ENCODE data around the gene GIPC1.
A peak's percentile ranks its signal among the peaks of the same experiment; 100 is the strongest.

GIPC1 gene

GRCh38 chr19:14478113-14478545 lies 17.8 kb downstream of the GIPC1 start:
- no peak for TF ChIP-seq JUND (IDR thresholded peaks at IDR 0.05; ENCODE audit: low read depth)
- in situ Hi-C loops (cut with HindIII; ENCODE audit: low pct_unique_long_range_greater_than_20kb, low sequenced_read_pairs) = no loop called here
- DNase-seq (ENCODE audit: low read depth in 1 of 2, low spot score in 1 of 2) = no peak

GRCh38 chr19:14477418-14478112 lies 18.4 kb downstream of the GIPC1 start:
- in situ Hi-C loops (cut with HindIII; ENCODE audit: low pct_unique_long_range_greater_than_20kb, low sequenced_read_pairs) = no loop called here
- no peak for DNase-seq (ENCODE audit: low read depth in 1 of 2, low spot score in 1 of 2)
- TF ChIP-seq JUND (IDR thresholded peaks at IDR 0.05; ENCODE audit: low read depth) = no peak

- DNase-seq (ENCODE audit: low read depth in 1 of 2, low spot score in 1 of 2) = peak; percentile 16 to 17
- in situ Hi-C loops (cut with HindIII; ENCODE audit: low pct_unique_long_range_greater_than_20kb, low sequenced_read_pairs) = no loop called here
- no peak for TF ChIP-seq JUND (IDR thresholded peaks at IDR 0.05; ENCODE audit: low read depth)
Measured at GRCh38 chr19:14476673-14477401, 19.1 kb downstream of the GIPC1 start.

- no peak for DNase-seq (ENCODE audit: low read depth in 1 of 2, low spot score in 1 of 2)
- TF ChIP-seq JUND (IDR thresholded peaks at IDR 0.05; ENCODE audit: low read depth) = no peak
- in situ Hi-C loops (cut with HindIII; ENCODE audit: low pct_unique_long_range_greater_than_20kb, low sequenced_read_pairs) = no loop called here
Measured at GRCh38 chr19:14476327-14476672, 19.6 kb downstream of the GIPC1 start.

- in situ Hi-C loops (cut with HindIII; ENCODE audit: low pct_unique_long_range_greater_than_20kb, low sequenced_read_pairs) = no loop called here
- DNase-seq (ENCODE audit: low read depth in 1 of 2, low spot score in 1 of 2) = peak in 1 of 2 experiments; percentile 29
- TF ChIP-seq JUND (IDR thresholded peaks at IDR 0.05; ENCODE audit: low read depth) = no peak
Measured at GRCh38 chr19:14475251-14476073, 20.5 kb downstream of the GIPC1 start, which contains the start of gene PTGER1. Gene PTGER1, minus strand, starts transcription at chr19:14475354. Its CDS starts 1,034 bp downstream, at chr19:14474320.

GRCh38 chr19:14474827-14475226 lies 21.1 kb downstream of the GIPC1 start:
- DNase-seq (ENCODE audit: low read depth in 1 of 2, low spot score in 1 of 2) = peak in 1 of 2 experiments; percentile 22
- TF ChIP-seq JUND (IDR thresholded peaks at IDR 0.05; ENCODE audit: low read depth) = no peak
- in situ Hi-C loops (cut with HindIII; ENCODE audit: low pct_unique_long_range_greater_than_20kb, low sequenced_read_pairs) = no loop called here

DNA sequence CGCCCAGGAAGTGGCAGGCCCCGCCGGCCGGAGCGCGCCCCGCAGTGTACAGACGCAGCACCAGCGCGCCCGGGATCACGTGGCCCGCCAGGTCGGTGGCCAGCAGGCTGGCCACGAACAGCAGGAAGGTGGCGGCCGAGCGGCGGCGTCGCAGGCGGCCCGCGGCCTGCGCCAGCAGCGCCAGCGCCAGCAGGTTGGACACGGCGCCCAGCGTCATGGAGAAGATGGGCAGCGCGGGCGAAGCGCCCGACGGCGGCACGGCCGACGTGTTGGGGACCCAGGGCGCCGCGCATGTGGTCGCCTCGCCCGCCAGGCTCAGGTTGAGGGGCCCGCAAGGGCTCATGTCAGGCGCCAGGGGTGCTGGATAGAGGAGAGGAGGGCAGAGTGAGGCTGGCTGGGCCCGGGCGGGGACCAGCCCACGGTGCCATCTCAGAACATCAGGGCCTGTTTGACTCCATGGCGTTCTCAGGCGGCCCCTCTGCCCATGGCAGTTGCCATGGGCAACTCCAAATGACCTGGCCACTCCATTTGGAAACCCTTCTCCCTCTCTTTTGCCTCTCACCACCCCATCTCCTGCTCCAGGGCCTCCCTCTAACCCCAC lies 21.8 kb downstream of the GIPC1 start:
- DNase-seq (ENCODE audit: low read depth in 1 of 2, low spot score in 1 of 2) = peak in 1 of 2 experiments; percentile 21
- in situ Hi-C loops (cut with HindIII; ENCODE audit: low pct_unique_long_range_greater_than_20kb, low sequenced_read_pairs) = no loop called here
- TF ChIP-seq JUND (IDR thresholded peaks at IDR 0.05; ENCODE audit: low read depth) = no peak

- TF ChIP-seq JUND (IDR thresholded peaks at IDR 0.05; ENCODE audit: low read depth) = no peak
- in situ Hi-C loops (cut with HindIII; ENCODE audit: low pct_unique_long_range_greater_than_20kb, low sequenced_read_pairs) = no loop called here
- no peak for DNase-seq (ENCODE audit: low read depth in 1 of 2, low spot score in 1 of 2)
Measured at GRCh38 chr19:14473073-14473977, 22.6 kb downstream of the GIPC1 start.

DNA sequence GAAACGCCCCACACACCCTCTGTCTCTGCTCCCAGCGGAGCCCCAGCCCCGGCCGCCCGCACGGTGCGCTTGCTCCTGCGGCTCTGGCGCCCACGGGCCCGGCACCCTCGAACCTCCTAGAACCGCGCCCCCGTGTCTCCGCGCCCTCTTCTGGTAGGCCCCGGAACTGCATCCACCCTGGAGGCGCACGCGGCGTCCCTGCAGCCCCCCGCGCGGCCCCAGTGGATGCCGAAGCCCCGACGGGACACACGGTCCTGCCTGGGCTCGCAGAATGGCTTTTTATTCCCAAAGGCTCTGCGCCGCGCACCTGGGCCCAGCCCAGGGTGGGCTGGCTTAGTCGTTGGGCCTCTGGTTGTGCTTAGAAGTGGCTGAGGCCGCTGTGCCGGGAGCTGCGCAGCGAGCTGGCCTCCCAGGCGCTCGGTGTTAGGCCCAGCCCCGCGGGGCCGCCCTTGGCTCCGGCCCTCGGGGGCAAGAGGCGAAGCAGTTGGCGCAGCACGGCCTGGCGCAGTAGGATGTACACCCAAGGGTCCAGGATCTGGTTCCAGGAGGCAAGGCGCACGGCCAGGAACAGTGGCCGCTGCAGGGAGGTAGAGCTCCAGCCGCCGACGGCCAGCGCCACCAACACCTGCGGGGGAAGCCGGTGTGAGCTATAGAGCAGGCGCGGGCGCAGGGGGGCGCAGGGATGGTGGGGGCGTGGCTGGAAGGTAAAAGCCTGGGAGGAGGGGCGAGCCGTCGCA lies 23.6 kb downstream of the GIPC1 start:
- in situ Hi-C loops (cut with HindIII; ENCODE audit: low pct_unique_long_range_greater_than_20kb, low sequenced_read_pairs) = no loop called here
- DNase-seq (ENCODE audit: low read depth in 1 of 2, low spot score in 1 of 2) = peak in 1 of 2 experiments; percentile 42
- no peak for TF ChIP-seq JUND (IDR thresholded peaks at IDR 0.05; ENCODE audit: low read depth)

DNA sequence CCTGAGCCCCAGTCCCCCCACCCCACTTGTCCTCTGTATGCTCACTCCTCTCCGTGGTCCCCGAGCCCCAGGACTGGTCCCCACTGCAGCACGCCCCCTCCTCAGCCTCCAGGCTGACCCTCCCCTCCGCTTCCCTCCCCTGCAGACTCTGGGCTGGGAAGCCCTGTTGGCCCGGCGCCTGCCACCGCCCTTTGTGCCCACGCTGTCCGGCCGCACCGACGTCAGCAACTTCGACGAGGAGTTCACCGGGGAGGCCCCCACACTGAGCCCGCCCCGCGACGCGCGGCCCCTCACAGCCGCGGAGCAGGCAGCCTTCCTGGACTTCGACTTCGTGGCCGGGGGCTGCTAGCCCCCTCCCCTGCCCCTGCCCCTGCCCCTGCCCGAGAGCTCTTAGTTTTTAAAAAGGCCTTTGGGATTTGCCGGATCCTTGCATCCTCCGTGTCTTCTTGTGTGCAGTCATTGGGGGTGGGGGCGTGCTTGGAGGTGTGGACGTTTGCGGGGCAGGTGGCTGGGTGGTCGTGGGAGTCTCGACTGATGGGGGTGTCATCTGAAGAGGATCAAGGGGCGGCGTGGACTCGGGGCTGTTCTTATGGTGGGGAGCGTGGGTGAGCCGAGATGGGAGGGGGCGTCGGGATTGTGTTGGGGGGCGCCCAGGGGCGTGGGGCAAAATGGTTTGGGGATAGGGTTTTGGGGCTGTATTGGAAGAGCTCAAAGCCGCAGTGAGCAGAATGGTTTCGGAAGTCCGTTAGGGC lies 24.3 kb downstream of the GIPC1 start:
- in situ Hi-C loops (cut with HindIII; ENCODE audit: low pct_unique_long_range_greater_than_20kb, low sequenced_read_pairs) = no loop called here
- TF ChIP-seq JUND (IDR thresholded peaks at IDR 0.05; ENCODE audit: low read depth) = no peak
- peak in 1 of 2 experiments; percentile 25 for DNase-seq (ENCODE audit: low read depth in 1 of 2, low spot score in 1 of 2)
